NCI-H748 treated with DMSO at 0.1 percent for 48 hours (cell line): ENCODE measurements around the gene RSPH6A.

Experiments
- DNase-seq: peaks from one replicate; lab custom pipeline; 2025; lab: John Stamatoyannopoulos, UW

The RSPH6A gene

DNA sequence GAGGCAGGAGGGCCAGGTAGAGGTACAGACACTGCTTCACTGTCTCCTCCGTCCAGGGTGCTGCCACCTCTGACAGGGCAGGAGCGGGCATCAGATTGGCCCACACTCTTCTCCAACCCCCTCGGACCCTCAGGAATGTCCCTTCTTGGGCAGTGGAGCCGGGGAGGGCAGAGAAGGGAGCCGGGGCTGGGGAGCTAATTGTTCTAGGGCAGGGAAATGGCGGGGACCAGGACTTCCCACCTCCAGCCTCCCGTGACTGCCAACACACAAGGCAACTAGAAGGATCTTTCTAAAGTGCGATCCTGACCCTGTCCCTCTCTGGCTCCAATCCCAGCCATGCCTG, 10.1 kb upstream of the RSPH6A start:
- no peak for DNase-seq

DNA sequence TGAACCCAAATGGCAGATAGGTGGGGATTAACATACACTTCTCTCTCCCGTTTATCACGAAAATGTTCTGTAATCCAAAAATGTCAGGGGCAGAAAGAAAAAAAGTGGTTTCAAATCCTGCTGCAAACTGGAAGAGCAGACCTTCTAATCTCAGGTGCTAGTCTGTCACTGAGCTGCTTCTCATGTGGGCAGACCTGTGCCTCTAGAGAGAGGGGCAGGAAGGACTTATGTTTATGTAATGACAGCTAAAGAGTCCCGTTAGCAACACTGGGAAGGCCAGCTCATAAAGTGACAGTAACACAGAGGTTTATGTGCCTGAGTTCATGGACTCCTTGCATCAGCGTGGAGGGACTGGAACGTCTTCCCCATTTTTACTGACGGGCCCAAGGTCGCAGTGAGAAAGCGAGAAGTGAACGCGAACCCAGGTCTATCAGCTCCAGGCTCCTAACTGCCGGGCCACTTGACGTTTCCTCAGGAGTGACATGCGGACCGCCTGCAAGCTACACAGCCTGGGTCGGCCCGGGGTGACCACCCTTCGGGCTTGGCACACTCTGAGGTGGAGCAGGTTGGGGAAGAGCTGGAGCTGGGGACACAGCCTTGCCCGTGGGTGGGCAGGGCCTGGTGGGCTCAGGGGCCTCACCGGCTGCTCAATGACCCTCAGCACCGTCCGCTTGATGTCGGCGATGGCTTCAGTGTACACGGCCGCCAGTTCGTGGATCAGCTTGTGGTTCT, 9.6 kb upstream of the RSPH6A start:
- DNase-seq = no peak

DNA sequence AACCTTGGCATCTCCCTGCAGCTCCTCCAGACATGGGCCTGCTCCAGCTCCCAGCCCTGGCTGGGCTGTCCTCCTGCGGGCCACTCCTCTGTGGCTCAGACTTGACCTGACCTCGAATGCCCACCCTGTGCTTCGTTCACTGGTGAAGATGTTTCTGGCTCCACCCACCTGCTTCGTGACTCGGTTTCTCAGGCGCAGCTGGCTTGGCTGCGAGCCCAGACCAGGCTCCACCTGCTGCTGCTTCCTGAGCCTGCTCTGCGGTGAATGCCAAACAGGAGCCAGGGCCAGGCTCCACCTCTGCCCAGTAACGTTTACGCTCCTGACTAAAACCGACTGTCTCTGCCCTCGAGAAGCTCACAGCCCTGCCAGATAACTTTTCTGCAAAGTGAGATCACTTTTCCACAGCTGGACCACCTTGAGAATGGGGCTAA, 8.9 kb upstream of the RSPH6A start:
- DNase-seq = no peak

DNA sequence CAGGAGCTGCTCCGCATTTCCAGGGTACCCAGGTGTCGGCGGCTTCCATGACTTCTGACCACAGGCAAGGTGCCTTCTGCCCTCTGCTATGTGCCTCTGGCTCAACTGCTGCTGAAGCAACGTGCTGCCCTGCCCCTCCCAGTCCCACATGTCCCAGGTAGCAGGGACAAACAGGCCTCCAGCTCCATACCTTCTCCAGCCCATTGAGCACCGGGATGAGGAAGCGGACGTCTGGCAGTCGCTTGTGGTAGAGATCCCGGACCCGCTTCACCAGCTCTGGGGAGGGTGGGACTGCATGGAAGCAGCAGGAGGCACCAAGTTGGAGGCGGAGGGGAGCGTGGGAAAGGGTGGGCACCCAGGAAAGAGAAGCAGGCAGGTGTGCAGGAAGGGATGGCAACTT, 8.1 kb upstream of the RSPH6A start:
- DNase-seq = no peak

DNA sequence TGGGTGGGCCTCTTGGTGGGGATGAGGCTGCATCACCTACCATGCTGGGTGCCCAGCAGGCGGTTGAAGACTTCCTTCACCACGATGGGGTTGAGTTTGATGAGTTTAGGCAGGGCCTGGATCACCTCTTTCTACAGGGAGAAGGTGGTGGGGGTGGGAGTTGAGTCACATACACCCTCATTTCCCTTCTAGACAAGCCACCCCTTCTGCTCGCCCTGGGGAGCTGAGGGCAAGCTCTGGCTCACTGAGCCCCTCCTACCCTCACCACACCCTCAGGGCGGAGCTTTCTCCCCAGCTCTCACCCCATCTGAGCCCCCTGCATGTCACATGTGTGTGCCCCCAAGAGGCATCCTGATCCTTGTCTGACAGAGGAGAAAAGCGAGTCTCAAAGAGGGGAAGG, 7.6 kb upstream of the RSPH6A start:
- DNase-seq = no peak

DNA sequence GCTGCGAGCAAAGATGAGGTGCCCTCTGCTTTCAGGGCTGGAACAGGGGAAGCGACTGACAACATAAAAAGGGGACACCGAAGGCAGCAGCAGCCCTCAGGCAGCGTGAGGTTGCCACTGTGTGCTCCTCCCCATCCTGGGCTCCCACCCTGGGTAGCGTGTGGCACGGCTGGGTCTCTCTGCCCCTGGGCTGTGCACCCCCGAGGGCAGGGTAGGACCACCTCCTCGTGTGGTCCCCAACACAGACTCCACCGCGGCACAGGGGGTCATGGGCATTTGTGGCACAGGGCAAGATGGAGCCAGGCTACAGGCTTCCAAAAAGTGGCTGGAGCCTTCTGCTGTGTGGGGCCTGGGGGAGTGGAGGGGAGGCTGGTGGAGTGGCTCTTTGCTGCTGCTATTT, 6.5 kb upstream of the RSPH6A start:
- DNase-seq = no peak

DNA sequence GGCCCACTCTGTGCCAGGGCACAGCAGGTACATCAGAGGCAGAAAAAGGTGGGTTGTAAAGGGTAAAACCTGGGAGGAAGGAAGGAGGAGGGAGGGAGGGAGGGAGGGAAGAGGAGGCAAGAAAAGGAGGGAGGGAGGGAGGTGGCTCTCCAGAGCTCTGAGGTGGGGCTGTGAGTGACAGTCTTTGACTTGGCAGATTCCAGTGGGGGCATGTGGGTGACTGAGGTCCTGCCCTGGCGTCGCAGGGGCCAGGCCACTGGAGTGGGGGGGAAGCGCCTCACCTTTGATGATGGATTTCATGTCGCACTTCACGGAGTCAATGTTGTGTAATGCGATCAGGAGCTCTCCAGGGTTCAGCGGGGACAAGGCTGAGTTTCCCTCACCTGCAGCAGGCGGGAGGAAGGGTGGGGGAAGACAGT, 6.0 kb upstream of the RSPH6A start:
- no peak for DNase-seq

DNA sequence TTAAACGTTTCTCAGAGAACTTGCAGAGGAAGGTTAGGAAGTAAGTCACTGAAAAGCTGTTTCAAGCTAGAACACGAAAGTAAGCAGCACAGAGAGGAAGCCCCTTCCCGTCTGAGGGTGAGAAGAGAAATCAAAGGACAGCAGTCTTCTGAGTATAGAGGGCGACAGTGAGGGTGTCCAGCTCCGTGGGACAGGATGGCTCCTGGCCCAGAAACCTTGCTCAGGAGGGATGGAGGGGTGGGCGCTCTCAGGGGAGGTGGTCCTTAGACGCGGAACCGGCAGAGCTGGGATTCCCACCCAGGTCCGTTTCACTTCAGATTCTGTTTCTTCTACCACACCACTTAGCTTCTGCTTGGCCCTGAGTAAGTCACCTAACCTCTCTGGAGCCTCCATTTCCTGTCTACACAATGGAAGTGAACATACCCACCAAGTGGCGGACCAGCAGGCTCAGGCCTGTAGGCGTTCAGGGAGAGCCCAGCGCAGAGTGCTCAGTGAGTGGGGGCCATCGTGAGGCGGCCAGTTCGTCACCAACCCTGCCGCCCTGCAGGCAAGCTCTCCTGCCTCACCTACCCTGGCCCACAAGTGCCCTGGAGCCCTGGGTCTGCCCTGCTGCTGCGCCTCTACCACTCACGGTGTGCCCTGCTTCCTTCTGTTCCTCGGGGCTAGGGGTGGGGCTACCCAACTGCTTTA, 5.5 kb upstream of the RSPH6A start:
- DNase-seq = no peak

DNA sequence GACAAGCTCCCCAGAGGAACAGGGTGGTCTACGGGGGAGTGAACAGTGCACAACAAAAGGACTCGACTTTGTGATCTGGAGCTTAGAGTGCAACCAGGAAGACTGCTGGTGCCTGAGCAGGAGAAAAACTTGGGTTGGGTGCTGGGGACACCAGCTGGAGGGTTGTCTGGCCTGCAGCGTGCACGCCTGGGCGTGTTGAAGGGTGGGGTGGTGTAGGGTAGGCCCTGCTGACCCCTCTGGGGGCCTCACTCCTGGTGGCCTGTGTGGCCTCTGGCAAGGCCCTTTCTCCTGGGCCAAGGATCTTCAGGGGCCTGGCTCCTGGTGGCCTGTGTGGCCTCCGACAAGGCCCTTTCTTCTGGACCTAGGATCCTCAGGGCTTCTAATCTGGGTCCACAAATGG, 4.7 kb upstream of the RSPH6A start:
- DNase-seq = no peak

DNA sequence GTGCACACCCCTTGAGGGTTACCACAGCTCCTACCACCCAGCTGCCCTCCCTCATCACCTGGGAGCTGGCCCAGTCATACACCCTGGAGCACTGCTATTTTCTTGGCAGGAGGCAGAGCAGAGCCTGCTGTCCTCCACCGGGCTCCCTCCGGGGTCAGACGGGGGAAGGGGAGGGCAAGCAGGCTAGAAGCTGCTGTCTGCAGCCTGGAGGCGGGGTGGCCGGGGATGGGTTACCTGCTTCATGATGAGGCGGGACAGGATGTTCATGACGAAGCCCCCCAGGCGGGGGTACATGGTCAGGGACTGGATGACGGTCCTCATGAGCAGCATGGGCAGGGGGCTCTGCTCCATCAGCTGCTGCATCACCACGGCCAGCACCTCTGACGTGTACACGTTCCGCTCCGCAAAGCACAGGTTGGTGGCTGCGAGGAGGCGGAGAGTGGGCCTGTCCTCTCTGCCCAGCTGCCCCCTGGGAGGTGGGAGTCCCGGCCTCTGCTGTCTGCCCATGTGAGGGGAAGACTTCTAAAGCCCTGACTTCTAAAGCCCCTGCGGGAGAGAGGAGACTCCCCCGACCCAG, 2.7 kb upstream of the RSPH6A start:
- no peak for DNase-seq

DNA sequence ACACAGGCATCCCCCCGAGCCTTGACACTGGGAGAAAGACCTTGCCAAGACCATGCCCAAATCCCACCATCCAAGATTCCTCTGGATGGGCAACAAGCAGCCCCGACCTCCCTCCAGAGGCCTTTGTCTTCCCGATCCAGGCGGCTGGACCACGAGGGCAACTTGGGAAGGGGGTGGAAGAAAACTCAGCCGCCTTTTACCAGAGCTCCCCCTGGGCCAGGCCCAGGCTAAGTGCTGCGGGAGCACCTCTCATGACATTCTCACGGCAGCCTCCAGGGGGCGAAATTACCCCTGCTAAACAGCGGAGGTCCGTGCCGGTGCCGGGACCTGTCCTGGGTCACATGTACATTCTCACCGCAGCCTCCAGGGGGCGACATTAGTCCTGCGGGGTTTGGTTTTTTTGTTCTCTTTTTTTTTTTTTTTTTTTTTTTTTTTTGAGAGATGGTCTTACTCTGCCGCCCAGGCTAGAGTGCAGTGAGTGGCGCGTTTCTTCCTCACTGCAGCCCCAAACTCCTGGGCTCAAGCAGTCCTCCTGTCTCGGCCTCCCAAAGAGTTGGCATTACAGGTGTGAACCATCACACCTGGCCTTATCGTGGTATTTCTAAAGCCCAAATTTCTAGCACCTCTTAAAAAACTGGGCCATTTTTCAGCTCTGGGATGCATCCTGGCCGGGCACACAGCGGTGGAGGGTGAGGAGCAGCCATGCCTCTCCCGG, 2.1 kb upstream of the RSPH6A start:
- DNase-seq = peak; percentile 83

DNA sequence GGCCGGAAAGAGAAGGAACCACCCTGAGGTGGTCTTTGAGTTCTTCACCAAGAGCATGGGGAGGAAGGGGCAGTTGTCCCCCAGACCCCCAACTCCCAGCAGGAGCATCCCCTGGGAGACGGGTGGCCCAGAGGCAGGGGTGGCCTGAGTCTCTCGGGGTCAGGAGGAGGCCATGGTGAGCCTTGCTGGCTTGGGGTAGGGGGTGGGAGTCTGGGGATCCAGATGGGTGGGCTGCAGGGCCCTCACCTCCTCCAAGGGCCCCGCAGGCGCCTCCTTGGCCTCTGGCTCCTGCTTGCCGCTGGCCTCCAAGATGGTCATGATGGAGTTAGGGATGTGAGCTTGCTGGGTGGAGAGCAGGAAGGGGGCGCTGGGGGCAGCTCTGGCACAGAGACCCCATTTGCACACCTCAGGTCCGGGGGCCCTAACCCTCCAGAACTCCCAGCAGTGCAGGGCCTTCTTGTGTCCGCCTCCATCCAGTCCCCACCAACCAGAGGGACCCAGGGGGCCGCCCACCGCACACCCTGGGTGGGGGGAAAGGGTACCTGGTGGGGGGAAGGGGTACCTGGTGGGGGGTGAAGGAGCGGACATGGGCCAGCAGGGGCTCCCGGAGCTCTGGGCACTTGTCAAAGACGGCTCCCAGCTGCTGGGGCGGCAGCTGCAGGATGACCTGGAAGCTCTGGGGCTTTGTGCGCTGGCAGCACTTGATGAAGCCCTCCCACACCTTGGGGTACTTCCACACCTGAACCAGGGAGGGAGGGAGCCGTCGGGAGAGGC, 1.3 kb upstream of the RSPH6A start:
- no peak for DNase-seq

DNA sequence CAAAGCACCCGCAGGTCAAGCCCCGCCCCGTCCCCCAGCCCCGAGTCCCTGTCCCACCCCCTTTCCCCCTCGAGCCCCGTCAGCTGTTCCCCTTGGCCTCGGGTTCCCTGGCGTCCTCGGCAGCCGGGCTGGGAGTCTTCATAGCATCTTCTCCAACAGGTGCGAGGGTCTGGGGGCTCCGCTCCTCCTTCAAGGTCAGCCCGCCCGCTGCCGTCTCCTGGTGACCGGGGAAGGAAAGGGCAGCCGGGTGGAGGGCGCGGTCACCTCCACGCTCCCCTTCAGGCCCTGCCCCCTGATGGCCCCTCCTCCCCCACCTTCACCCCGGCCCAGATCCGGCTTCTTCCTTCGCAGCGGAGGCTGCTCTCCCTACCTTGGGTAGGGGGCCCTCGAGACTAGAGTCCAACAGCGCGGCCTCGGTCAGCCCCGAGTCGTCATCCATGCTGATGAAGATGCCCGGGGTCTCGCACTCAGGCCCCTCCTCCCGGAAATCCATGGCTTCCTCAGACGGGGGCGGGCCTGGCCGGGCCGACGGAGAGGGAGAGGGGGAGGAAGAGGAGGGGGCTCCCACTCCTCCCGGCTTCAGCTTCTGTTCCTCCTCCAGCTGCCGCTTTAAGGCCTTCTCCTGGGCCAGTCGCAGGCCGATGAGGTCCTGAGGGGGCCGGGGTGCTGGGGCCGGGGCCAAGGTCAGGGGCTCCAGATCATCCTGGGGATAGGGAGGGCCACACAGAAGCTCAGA, 541 bp upstream of the RSPH6A start:
- DNase-seq = no peak

DNA sequence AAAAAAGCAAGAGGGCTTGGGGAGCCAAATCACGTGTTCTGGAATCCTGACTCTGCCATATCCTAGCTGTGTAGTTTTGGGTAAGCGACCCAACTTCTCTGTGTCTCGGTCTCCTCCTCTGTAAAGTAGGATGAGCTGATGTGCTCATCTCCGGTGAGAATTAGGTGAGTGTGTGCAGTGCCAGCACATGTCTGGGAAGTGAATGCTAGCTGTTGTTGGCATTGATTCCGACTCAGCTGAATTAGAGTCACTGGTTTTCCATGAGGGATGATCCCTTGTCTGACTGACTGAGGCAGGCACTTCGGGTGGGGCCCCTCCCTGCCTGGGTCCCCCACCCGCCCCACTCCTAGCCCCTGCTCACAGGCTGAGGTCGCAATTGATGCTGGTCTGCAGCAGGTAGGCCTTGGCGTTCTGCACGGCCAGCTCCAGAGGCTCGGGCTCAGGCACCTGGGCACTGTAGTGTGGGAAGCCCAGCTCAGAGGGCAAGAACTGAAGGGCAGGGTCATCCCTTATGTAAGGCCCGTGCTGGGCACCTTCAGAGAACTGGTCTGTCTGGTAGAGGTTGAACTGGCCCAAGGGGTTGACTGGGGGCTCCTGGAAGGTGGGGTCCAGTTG, 835 bp downstream of the RSPH6A start:
- no peak for DNase-seq

DNA sequence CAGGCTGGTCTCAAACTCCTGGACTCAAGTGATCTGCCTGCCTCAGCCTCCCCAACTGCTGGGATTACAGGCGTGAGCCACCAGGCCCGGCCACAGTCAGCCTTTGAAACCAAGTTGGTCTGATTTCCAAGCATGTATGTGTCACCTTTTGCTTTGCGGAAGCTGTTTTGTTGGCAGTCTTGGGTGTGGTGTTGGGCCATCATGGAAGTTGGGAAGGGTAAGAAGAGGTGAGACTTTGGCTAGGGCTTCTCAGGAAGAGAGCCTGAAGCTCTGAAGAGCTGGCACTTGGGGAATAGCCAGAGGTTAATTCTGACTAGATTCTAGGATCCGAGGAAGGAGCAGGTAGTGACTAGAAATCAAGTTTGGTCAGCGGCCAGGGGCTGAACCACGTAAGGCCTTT, 2.8 kb downstream of the RSPH6A start:
- no peak for DNase-seq

DNA sequence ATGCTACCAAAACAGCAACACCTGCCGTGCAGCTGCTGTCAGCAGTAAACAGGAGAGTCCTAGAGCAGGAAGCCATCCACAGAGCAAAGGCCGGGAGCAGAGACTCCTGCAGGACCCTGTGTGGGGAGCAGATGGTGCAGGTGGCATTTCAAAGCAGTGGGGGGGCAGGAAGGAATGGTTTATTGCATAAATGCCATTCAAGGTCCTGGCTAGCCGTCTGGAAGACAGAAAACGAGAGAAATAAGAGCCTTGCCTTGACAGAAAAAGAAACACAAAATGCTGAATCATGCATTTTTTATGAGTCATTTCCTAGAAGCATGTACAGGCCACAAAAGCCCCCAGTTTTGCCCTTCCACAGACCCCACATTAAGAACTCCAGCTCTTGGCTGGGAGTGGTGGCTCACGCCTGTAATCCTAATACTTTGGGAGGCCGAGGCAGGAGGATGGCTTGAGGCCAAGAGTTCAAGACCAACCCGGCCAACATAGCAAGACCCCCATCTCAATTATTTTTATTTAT, 5.4 kb downstream of the RSPH6A start:
- no peak for DNase-seq

DNA sequence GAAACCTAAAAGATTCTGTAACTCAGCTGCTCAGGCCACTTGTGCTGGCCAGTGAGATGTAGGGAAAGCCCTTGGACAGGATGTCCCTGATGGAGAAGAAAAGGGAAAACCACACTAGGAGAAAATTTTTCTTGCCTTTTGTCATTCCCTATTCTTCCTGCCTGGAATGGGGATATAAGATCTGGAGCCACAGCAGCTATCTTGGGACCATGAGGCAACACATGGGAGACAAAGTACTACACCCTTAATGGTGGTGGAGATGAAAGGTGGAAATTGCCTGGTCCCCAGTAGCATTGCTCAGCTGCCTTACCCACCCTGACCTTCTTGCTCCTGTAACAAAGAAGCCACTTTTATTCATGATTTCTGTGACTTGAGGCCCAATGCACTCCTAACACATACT, 9.4 kb downstream of the RSPH6A start:
- DNase-seq = no peak

DNA sequence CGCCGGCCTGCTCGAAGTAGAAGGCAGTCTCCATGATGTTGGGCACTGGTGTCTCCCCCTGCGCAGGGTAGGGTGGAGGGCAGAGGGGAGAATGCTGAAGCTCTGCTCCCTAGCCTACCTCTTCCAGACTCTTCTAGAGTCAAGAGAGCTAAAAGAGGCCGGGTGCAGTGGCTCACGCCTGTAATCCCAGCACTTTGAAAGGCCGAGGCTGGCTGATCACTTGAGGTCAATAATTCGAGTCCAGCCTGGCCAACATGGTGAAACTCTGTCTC, 10.2 kb downstream of the RSPH6A start:
- no peak for DNase-seq

DNA sequence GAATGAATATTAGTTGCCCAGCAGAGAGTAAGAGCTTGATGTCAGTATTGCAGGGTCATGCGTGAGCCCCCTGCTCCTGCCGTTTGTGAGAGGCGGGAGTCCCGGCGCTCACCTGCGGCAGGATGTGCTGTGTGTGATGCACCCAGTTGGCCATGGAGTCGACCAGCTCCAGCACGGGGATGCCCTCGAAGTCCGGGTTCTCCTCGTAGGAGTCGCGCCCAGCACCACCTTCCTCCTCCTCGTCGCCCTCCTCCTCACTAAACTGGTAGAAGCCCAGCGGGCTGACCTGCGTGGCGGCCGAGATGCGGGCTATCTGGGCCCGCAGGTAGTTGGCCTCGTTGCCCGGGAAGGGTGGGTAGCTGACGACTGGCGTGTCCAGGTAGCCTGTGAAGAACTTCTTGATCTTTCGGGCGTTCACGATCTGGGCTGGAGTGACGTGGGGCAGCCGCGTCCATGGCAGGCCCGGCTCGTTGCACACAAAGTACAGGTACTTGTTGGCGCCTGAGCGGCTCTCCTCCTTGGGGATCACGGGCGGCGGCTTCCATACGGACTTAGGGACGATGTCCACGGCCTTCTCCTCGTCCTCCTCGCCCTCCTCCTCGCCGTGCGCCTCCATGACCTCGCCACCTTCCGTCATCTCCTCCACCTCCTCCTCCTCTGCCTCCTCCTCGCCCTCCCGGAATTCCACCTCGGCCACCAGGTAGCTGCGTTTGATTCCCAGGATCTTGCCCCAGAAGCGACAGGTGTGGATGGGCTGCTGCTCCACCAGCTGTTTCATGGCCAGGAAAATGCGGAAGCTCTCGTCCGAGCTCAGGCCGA, 10.8 kb downstream of the RSPH6A start:
- DNase-seq = no peak

DNA sequence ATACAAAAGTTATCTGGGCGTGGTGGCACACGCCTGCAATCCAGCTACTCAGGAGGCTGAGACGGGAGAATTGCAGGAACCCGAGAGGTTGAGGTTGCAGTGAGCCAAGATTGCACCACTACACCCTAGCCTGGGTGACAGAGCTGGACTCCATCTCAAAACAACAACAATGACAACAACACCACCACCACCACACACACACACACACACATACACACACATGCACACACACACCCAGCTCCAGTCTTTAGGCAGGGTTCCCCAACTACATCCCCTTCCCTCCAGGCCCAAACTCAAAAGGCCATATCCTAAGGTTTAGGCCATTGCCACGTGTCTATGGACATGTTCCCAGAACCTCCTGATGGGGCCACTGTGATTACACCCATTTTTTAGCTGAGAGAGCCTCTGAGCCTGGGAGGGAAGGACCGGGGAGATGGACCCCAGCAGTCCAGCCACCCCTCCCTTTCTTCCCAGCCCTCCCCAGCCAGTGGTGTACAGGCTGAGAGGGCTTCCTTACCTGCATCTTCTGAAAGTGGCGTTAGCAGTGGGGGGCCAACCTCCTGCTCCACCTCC, 13.4 kb downstream of the RSPH6A start:
- no peak for DNase-seq
